Renal cortical epithelial cell (primary cell): Measurements from ENCODE around the gene TAAR5. TPM values are rescaled to one million over a fixed set of nuclear protein-coding genes. Genes with fewer than 3 reads are reported as not detected.
"Not testable (repeated sequence)": the region's sequence is repeated elsewhere in the genome, so short reads cannot be mapped to it uniquely, and the experiment has no call there.

ENCODE experiments used
- DNase-seq: peaks from one replicate; pipeline ENCODE4 v3.0.0-alpha.2; 2011; ENCODE audit warnings: low read depth
- total RNA-seq: library from RNA; depleted of rRNA; stranded (reverse); fragments of >200 nt; gene quantifications from 2 replicates; pipeline ENCODE4 v1.2.3, GENCODE V29; 2014

TAAR5 gene, protein sequence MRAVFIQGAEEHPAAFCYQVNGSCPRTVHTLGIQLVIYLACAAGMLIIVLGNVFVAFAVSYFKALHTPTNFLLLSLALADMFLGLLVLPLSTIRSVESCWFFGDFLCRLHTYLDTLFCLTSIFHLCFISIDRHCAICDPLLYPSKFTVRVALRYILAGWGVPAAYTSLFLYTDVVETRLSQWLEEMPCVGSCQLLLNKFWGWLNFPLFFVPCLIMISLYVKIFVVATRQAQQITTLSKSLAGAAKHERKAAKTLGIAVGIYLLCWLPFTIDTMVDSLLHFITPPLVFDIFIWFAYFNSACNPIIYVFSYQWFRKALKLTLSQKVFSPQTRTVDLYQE
- total RNA-seq = not detected in 2 replicates

DNA sequence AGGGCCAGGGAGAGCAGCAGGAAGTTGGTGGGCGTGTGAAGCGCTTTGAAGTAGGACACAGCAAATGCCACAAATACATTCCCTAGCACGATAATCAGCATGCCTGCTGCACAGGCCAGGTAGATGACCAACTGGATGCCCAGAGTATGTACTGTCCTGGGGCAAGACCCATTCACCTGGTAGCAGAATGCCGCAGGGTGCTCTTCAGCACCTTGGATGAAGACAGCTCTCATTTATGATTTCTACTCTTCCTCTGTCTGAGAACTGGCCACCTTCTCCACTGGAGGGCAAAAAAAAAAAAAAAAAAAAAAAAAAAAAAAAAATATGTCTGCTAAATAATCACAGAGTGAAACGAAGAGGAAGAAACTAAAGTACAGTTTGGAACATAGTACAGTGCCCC is at the start of gene TAAR5:
Gene TAAR5, minus strand, starts transcription at position 288 of the 400 bp plus-strand sequence. Its CDS starts 55 bp downstream, at position 233.
- no peak for DNase-seq

DNA sequence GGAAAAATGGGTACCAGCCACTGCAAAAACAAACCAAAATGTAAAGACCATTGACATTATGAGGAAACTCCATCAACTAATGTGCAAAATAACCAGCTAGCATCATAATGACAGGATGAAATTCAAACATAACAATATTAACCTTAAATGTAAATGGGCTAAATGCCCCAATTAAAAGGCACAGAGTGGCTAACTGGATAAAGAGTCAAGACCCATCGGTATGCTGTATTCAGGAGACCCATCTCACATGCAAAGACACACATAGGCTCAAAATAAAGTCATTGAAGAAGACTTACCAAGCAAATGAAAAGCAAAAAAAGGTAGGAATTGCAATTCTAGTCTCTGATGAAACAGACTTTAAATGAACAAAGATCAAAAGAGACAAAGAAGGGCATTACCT is 47.6 kb upstream of the TAAR5 start:
- DNase-seq = not testable (repeated sequence)

DNA sequence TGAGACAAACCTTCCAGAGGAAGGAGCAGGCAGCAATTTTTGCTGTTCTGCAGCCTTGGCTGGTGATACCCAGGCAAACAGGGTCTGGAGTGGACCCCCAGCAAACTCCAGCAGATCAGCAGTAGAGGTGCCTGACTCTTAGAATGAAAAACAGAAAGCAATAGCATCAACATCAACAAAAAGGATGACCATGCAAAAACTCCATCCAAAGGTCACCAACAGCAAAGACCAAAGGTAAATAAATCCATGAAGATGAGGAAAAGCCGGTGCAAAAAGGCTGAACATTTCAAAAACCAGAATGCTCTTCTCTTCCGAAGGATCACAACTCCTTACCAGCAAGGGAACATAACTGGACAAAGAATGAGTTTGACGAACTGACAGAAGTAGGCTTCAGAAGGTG is 46.4 kb upstream of the TAAR5 start:
- DNase-seq = not testable (repeated sequence)

DNA sequence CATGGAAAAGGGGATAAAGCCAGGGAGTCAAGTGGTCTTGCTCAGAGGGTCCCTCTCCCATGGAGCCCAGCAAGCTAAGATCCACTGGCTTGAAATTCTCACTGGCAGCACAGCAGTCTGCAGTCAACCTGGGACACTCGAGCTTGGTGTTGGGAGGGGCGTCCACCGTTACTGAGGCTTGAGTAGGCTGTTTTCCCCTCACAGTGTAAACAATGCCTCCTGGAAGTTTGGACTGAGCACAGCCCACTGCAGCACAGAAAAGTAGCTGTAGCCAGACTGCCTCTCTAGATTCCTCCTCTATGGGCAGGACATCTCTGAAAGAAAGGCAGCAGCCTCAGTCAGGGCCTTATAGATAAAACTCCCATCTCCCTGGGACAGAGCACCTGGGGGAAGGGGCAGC is 45.7 kb upstream of the TAAR5 start:
- not testable (repeated sequence) for DNase-seq

DNA sequence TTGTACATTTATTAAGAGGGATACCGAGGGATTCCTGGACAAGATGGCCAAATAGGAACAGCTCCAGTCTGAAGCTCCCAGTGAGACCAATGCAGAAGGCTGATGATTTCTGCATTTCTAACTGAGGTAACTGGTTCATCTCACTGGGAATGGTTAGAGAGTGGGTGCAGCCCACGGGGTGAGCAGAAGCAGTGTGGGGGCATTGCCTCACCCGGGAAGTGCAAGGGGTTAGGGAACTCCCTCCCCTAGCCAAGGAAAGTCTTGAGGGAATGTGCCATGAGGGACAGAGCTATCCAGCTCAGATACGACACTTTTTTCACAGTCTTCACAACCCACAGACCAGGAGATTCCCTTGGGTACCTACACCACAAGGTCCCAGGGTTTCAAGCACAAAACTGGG is 45.3 kb upstream of the TAAR5 start:
- DNase-seq = no peak

DNA sequence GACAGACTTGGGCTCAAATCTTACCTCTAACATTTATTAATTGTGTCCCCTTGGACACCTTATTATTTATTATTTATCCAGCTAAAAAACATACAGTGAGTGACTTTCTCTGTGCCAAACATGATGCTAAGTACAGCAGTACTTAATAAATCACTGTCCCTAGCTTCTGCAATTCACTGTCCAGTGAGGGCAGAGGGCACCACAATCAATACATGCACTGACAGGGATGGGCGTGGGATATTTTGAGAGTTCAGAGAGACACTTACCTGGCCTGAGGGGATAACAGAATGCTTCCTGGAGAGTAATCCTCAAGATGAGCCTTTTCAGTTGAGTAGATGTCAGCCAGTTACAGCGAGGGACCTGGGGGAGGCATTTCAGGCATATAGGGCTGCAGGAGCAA is 43.8 kb upstream of the TAAR5 start:
- DNase-seq = no peak

DNA sequence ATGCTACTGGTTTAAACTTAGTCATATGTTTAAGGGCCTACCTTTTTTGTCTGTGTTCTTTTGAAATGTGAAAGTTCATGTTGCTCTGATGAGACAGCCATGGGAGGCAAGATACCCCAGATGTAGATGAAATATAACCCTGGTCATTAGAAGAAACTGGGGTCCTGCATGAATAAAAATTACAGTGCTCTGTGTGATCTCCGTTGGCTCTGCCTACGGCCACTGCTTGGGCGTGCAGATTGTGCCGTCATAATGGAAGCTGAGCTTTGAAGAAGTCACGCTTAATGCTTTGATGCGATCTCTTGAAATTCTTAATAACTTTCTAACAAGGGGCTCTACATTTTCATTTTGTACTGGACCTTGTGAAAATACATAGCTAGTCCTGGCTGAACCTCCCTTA is 34.6 kb upstream of the TAAR5 start, which contains the start of gene TAAR2:
Gene TAAR2, minus strand, starts transcription at position 101 of the 400 bp plus-strand sequence. Its CDS starts 0 bp downstream, at position 101.
- DNase-seq = no peak

DNA sequence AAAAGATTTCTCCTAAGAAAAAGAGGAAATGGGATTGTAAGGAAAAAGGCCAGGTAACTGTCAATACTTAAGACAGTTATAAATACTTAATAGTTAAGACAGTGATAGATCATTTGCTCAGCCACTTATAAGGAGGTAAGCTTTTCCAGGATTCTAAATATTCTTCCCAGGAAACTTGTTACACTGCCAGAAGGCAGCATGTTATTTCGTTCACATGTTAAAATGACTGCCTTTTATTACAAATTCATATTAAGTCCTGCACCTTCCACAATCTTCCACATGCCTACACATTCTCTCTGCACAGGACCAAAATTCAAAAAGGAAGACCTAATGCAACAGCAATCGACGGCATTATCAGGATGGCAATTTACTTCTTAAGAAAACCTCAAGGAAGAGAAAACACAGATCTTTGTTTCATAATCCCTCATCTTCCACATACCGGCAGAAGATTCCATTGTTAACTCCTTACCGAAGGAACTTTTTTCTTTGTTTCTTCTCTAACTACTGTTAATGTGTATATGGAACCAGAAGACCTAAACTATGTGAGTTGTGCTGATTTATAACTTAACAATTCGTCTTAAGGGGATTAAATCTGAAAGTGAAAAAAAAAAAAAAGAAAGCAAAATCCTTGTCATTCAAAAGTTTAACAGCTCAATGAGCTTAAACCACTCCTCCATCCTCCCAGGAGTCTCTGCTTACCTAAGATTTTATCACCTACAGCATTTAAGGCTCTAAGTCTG is 33.7 kb upstream of the TAAR5 start:
- DNase-seq = peak; percentile 79

DNA sequence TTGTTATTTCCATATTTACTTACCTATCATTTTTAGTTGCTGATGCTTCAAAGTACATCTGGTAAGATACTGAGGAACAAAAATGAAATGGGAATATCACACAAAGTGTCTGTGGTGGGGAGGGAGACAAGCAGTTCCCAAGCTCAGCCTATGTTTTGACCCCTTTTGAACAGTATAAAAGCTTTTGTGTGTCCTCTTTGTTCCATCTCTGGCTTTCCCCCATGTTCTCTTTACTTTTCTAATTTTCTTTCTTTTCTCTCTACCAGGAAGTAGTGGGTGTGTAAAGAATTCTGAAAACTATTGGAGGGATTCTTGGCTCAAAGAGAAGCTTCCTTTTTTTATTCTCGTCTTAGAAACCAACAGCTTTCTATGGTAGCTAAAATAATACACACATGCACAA is 27.1 kb upstream of the TAAR5 start:
- DNase-seq = no peak

DNA sequence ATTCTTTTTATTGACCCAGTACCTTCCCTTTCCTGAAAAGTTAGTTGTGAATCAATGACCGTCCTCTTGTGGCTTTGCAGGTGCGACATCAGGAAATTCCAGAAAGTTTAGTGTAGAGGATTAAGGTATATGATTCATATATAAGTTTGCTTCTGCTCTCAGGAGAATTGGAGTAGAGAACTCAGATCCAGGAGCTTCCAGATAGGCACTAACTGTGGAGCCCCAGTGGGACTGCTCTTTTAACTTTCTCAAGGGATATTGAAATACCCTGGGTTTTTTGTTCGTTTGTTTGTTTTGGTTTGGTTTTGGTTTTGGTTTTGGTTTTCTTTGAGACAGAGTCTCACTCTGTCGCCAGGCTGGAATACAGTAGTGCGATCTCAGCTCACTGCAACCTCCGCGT is 25.0 kb upstream of the TAAR5 start:
- no peak for DNase-seq

DNA sequence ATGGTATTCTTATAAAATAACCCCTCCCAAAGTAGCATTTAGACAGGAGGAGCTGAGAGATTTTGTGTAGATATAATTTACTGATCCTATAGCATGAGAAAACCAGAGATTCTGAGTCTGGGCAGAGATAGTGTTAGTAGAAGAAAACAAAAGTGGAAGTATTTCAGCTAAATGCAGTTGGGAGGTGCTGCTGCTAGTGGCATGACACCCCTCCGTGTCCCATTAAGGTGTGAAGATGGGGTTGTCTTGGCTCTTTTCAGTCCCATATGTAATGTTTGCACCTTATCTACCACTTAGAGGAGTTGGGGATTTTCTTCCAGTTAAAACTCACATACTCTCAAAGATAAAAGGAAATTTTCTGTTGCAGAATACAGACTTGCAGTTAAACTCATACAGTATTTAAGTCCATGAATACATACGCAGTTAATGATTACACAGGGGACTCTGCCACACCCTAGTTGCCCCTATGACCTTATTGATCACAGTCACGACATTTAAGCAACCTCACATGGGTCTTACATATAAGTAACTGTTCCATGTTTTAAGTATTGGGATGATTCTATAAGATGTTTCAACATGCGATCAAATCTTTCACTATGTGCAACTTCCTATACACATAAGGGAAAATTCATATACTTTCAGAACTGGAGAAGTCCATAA is 23.0 kb upstream of the TAAR5 start:
- no peak for DNase-seq

DNA sequence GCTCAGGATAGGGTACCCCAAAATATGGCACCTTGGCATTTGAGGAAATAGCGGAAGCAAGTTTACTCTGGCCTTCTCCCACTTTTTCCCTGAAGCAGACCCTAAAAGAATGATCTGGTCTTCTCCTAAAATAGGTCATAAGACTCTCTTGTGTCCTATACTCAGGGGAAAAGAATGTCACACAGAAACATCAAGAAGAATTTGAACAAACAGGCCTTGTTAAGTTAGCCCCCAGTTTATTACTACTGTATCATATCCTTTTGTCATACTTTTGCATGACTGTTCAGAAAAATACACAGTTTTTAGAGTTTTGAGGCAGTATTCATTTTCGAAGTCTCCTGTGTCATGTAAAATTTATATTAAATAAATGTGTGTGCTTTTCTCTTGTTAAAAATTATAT is 22.1 kb upstream of the TAAR5 start:
- DNase-seq = no peak

DNA sequence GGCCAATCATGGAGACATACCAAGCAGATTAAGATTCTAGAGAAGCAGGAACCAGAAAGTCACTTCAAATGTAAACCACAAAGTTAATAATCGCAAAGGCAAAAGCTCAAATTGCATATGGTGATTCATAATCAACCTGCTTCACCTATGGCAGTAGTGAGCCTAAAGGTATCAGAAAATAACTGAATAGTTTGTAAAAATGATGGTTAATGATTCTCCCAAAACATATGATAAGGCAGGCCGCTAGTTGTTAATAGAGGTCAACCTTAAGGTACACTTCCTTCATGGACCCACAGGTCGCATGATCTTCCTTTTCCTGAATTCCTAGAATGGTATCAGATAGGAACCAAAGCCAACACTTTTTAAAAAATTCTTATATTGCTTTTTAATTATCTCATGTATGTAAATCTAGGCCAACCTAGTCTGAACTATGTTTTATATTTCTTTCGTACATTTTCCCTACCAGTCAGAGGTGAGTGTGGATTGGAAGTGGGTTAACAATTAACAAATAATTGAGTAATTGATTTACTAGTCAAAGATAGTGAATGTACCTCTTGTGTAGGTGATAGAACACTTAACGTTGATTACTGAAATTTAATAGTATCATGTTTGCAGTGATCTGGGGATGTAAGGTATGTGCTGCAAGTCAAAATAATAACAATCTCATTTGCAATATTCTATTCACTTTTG is 18.1 kb upstream of the TAAR5 start:
- peak; percentile 91 for DNase-seq

DNA sequence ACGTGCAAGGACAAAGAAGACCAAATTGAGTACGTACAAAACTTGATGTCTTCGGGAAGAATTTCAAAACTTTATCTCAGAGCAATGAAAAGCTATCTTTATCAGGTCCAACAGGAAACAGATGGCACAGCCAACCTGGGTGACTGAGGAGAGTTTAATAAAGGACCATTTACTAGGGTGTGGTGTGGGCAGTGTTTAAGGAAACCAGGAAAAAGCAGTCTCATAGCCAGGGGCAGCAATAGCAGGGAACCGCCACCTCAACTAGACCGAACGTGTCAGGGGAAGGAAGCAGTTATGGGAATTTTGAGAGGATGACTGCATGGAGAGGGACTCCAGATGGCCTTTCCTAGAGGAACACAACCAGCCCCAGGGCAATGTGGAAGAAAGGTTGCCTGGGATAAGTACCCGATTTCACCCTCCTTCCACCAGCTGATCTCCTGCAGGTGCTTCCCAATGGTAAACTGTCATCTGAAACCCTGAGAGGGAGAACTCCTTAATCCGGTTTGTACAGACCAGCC is 15.2 kb upstream of the TAAR5 start:
- no peak for DNase-seq

DNA sequence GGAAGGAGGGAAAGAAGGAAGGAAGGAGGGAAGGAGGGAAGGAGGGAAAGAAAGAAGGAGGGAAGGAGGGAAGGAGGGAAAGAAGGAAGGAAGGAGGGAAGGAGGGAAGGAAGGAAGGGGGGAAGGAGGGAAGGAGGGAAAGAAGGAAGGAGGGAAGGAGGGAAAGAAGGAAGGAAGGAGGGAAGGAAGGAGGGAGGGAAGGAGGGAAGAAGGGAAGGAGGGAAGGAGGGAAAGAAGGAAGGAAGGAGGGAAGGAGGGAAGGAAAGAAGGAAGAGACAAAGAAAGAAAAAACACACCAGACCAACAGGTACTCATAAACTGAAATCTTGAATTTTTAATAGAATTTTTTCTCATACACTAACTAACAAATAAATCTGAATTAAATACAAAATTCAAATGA is 11.4 kb upstream of the TAAR5 start:
- not testable (repeated sequence) for DNase-seq

DNA sequence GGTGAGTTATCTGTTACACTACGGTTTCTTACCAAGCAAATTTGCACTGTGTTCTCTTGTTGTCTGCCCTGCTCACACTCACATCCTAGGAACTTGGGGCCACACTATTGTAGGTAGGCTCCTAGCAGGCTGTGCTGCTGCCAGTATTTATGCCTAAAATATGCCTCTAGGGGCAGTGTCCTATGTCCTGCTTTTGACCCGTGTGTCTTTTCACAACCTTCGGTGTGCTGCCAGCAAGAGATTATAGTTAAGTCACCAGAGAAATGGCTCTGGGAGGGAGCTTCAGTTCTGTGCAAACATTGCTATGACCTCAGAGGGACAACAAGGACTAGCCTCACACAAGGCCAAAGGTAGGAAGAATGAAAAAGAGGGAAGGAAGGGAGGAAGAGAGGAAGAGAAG is 8.9 kb upstream of the TAAR5 start:
- peak; percentile 11 for DNase-seq

DNA sequence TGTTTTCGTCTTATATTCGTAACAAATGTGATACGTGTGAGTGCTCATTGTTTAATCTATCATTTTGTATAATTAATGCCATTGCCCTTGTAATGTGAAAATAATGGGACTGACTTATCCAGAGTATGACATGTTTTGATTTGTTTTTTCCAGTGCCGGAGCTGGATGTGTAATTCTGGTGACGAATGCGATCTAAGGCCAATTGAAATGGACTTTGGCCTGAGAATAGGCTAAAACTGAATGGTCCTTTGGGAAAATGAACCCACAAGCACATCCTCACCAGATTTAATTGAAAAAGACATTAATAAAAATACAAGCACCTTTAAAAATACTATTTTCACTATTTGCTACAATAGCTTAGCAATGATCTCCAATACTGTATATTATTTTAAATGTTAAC is 6.7 kb upstream of the TAAR5 start:
- no peak for DNase-seq

DNA sequence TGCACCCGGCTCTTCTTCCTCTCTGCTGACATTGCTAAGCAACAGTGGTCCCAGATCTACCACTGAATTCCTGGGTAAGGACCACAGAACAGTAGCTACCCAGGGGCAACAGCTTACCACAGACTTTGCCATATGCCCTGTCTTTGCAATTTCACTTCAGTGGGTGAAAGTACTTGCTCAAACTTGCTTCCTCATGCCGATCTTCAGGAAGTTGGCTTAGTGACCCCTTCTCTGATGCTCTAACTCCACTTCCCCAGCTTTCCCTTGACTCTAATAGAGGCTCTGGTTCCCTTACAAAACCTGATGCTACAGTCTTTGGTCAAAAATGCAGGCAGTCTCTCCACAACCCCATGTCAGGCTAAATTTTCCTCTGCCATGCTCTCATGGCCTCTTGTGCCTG is 3.3 kb upstream of the TAAR5 start:
- DNase-seq = no peak

DNA sequence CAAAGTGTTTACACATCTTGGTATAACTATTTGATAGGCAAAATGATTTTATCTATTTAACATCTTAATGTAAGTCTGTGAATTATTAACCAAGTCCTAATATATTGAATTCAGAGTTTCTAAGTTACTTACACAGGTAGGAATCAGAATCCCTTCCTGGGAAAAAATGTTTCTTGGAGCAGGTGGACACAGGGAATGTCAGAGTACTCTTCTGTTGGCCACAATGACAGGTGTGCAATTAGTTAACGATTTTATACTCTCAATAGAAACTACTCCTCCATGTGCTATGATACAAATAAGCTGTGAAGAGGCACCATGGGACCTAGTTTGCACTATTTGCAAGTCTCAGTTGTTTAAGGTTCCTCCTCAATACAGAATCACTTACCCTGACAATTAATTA is 821 bp upstream of the TAAR5 start:
- DNase-seq = no peak

DNA sequence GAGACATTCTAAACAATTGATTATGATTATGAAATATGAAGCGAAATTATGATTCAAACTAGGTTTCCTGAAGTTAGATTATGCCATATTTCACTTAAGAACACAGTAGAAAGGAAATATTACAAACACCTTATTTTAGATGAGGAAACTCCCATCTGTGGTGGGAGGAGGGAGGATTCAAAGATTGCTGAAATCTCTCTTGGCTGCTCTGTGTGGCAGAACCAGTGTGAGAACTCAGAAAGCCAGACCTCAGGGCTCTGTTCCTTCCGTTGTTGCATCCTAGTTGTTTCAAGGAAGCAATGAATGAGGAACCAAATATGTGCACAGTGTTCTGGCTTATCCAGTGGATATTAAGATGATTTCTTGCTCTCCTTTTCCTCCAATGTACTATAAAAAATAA is 2.1 kb downstream of the TAAR5 start:
- no peak for DNase-seq

DNA sequence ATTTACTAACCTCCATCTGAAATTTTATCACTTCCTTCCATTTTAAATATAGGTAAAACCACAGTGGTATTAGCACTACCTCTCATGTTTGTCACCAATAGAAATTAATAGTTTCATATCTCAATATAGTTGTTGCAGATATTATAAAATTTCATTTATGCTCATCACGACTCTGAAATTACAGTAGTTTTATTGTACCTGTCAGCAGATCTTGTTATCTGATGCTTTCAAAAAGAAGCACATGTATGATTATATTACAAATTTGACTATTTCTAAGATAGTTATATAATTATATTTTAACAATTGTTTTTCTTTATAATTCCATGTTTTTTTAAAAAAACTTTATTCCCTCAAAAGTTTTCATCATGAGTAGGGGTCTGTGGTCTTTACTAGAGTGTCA is 4.8 kb downstream of the TAAR5 start:
- no peak for DNase-seq

DNA sequence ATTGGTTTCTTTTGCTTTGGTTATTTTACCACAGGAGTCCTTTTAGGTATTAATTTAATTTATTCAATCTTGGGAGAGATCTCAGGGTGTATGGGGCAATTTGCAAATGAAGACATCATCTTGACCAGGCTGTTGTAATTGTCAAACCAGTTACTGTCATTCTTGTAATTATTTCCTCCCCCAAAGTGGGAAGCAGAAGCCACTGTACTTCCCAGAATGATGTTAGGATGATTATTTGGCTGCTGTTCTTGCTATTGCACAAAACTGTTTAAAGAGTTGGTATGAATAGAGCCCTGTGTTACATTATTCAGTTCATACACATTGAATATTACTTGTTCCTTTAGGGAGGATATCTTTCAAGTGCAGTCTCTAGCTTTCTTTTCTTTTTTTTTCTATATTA is 17.8 kb downstream of the TAAR5 start:
- DNase-seq = no peak
